Measurements from ENCODE around the gene NME7.

The NME7 gene

GRCh38 chr1:169387399-169387798 is 19.8 kb upstream of the NME7 start:
- no peak overlapping the region for H3K4me3 ChIP-seq (ENCODE audit: low read depth, low read length)
- no peak for DNase-seq

GRCh38 chr1:169383449-169383848 is 15.9 kb upstream of the NME7 start:
- Histone ChIP-seq H3K36me3 (peaks cover 17% of the 10 kb centered on the region), H3K4me1 (no peaks in the 10 kb centered on the region), H3K4me3 (ENCODE audit: low read depth, low read length) (no peak overlapping the region), H3K9me3 (no peaks in the 10 kb centered on the region), H3K27me3 (no peaks in the 10 kb centered on the region)
- no peak for DNase-seq
- no peak for TF ChIP-seq CTCF (IDR thresholded peaks at IDR 0.05; ENCODE audit: low read depth, low read length)

More at GRCh38 chr1:169387399-169387798, 19.8 kb upstream of the NME7 start:
- H3K27me3 ChIP-seq: no peaks in the 10 kb centered on the region
- H3K4me1 ChIP-seq: no peaks in the 10 kb centered on the region
- H3K9me3 ChIP-seq: no peaks in the 10 kb centered on the region
- peaks cover 33% of the 10 kb centered on the region for H3K36me3 ChIP-seq
- no peak for TF ChIP-seq CTCF (IDR thresholded peaks at IDR 0.05; ENCODE audit: low read depth, low read length)

- no peak for DNase-seq
- TF ChIP-seq CTCF (IDR thresholded peaks at IDR 0.05; ENCODE audit: low read depth, low read length): no peak
- H3K4me3 ChIP-seq (ENCODE audit: low read depth, low read length): no peak overlapping the region
- H3K27me3 ChIP-seq: no peaks in the 10 kb centered on the region
- peaks cover 25% of the 10 kb centered on the region for H3K36me3 ChIP-seq
- no peaks in the 10 kb centered on the region for H3K9me3 ChIP-seq
- no peaks in the 10 kb centered on the region for H3K4me1 ChIP-seq
Measured at GRCh38 chr1:169381162-169381561, 13.6 kb upstream of the NME7 start.

GRCh38 chr1:169371404-169371803 is 3.8 kb upstream of the NME7 start:
- Histone ChIP-seq H3K27me3 (no peaks in the 10 kb centered on the region), H3K4me1 (no peaks in the 10 kb centered on the region), H3K4me3 (ENCODE audit: low read depth, low read length) (no peak overlapping the region), H3K9me3 (no peaks in the 10 kb centered on the region), H3K36me3 (peaks cover 15% of the 10 kb centered on the region; the same call in 1 of the 2 replicates)
- TF ChIP-seq CTCF (IDR thresholded peaks at IDR 0.05; ENCODE audit: low read depth, low read length): no peak
- no peak for DNase-seq

GRCh38 chr1:169368406-169368769 is 791 bp upstream of the NME7 start:
- Histone ChIP-seq H3K4me1 (no peaks in the 10 kb centered on the region), H3K9me3 (no peaks in the 10 kb centered on the region), H3K27me3 (no peaks in the 10 kb centered on the region), H3K36me3 (peaks cover 11% of the 10 kb centered on the region; the same call in 1 of the 2 replicates), H3K4me3 (ENCODE audit: low read depth, low read length) (peak overlapping the region; percentile 92)
- TF ChIP-seq CTCF (IDR thresholded peaks at IDR 0.05; ENCODE audit: low read depth, low read length): no peak
- DNase-seq: no peak

- DNase-seq: no peak
- Histone ChIP-seq H3K9me3 (no peaks in the 10 kb centered on the region), H3K36me3 (0 out of 2 replicates have a peak, but pooled peaks cover 7% of the 10 kb centered on the region), H3K4me1 (no peaks in the 10 kb centered on the region), H3K27me3 (no peaks in the 10 kb centered on the region), H3K4me3 (ENCODE audit: low read depth, low read length) (peak overlapping the region; percentile 92)
- TF ChIP-seq CTCF (IDR thresholded peaks at IDR 0.05; ENCODE audit: low read depth, low read length): no peak
Measured at GRCh38 chr1:169367096-169367685, 406 bp downstream of the NME7 start.
